NCI-H2081 (cell line): ENCODE data around the gene SCRN2.

Experiments used
- DNase-seq, 2 experiments: peaks; one replicate each; lab custom pipeline; 2025; lab: John Stamatoyannopoulos, UW

SCRN2 gene

DNA sequence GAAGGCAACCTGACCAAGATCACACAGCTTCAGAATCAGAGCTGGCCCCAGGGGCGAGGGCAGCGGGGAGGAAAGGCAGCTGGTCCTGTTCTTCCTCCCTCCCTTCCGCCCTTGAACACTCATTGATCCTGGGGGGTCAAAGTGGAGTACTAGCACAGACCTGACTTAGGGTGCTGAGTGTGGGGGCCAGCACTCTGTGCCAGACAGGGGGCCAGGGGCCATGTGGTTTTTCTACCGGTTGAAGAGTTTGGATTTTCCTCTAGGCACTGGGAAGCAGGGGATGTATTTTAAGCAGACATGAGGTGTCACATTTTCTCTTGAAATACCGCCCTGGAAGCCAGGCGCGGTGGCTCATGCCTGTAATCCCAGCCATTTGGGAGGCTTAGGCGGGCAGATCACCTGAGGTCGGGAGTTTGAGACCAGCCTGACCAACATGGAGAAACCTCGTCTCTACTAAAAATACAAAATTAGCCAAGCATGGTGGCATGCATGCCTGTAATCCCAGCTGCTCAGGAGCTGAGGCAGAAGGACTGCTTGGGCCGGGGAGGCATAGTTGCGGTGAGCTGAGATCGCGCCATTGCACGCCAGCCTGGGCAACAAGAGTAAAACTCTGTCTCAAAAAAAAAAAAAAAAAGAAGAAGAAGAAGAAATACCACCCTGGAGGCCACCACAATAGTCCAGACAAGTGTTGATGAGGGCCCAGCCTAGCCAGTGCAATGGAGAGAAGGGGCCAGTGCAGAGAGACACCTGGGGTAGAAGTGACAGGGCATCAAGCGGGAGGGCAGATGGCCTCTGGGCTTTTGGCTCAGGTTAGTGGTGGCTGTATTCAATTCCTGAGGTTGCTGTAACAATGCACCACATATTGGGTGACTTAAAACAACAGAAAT lies 34.8 kb downstream of the SCRN2 start:
- no peak for DNase-seq

DNA sequence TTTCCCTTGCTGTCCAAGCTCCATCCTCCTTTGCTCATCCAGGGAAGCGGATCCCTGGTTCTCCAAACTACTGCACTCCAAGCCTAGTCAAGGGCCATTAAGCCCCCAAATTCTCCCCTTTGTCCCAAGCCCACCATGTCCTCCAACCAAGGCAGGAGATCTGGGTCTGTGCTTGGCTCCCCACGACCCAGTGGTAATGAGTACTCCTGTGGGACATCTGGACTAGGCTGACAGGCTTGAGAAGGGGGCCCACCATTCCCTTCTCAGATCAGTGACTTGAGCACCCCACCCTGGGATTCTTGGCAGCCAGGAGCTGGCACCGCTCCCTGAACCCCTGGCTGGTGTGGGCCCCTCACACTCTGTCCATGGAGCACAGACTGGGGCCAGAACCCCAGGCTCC lies 36.6 kb downstream of the SCRN2 start:
- no peak for DNase-seq

DNA sequence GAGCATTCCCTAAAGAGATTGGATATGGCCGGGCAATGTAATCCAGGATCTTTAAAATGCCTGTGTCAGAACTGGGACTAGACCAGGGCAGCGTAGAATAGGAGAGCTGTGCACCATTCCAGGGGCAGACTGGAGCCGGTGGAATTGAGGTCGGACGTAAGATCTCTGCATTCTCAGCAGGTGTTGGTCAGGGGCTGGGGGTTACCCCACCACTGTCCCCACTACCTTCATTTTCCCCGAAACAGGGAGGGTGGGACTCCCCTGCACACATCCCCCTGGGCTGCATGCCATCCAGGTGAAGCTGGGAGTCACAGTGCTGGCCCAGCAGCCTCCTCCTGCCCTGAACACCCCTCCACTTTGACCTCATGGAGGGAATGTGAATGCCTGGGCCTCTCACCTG lies 37.3 kb downstream of the SCRN2 start:
- DNase-seq = no peak

DNA sequence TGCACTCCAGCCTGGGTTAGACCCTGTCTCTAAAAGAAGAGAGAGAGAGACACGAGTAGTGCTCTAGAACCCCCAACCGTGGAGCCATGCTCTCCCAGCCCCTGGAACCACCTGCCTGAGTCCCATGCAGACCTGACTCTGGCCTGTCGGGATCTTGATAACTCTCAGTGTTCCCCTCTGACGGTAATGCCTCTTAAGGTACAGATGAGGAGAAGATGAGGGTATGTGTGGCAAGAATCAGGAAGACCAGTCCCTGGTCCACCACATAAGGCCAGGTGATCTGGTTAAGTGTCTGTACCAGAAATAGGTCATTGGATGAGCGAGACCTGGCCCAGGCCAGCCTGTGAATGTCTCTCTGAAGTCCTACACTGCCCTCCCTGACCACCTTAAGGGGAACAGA lies 37.9 kb downstream of the SCRN2 start:
- no peak for DNase-seq

GRCh38 chr17:47802341-47803022 lies 38.6 kb downstream of the SCRN2 start:
- peak; percentile 79 to 88 for DNase-seq

- DNase-seq = no peak
Observed at GRCh38 chr17:47801906-47802305, 39.2 kb downstream of the SCRN2 start.

GRCh38 chr17:47801176-47801765 lies 39.8 kb downstream of the SCRN2 start:
- no peak for DNase-seq

DNA sequence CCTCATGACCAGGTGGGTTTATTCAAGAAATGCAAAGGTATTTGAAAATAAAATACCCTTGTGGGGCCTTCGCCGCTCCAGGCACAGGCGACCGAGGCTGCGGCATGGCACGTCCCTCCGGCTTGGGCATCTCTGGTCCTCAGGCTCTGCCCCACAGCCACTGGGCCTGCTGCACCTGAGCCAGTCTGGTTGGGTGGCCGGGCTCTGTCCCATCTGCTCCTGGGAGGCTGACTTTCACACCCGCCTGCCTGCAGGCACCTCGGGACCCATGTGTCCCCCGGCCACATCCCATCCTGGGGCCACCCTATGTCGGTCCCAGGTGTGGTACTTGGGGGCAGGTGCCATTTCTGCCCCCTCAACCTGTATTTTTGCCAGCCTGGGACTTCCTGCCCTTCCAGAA lies 40.4 kb downstream of the SCRN2 start:
- no peak for DNase-seq

DNA sequence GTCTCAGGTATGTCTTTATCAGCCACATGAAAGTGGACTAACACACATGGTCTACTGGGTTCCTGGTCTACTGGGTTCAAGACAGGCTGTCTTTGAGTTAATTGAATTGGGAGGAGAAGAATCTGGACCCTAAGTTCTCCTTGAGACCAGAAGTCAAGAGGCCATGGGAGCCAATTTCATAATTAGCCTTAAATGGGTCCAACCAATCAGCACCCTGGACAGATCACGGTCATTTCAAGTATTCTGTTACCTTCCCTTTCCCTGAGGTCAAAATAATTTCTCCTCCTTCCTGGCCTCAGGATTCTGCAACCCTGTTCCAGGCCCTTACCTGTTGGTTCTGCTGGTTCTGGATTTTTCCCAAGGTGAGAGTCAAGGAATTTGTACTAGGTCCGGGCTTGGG lies 43.3 kb downstream of the SCRN2 start:
- DNase-seq = no peak

GRCh38 chr17:47792979-47793378 lies 48.1 kb downstream of the SCRN2 start:
- DNase-seq = no peak

- DNase-seq = no peak
Observed at GRCh38 chr17:47792457-47792856, 48.6 kb downstream of the SCRN2 start.

- DNase-seq = no peak
Observed at GRCh38 chr17:47791025-47791424, 50.0 kb downstream of the SCRN2 start.

DNA sequence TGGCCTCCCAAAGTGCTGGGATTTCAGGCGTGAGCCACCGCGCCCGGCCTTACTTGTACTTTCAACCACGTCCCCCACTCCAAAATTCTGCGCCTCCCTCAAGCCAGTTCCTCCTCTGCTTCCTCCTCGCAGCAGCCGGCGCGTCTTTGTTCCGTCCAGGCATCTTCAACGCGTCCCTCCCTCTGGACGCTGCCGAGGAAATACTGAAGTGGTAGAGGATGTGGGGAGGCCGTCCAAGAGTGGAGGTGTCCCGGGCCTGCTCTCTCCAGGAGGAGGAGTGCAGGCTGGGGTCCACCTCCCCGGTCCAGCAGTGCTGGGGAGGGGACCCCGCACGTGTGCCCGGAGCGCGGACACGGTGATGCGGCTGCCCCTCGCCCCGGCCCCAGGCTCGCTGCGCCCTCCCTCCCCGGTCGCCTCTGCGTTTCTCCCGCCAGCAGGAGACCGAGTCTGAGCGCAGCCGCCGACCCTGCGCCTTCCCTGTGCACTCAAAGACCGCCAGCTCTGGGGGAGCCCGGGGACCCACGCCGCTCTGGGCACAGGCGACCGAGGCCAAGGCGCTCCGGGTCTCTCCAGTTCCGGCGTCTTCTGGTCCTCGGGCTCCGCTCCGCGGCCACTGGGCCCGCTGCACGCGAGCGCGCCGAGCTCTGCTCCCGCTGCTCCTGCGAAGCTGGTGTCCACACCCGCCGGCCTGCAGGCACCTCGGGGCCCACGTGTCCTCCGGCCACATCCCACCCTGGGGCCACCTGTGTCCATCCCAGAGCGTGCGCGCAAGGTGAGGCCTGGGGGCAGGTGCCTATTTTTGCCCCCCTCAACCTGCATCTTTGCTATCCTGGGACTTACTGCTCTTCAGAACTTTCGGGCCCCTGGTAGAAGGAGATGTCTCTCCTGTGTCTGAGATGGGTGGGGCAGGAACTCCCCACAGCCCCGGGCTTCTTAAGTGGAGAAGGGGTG lies 51.2 kb downstream of the SCRN2 start:
- DNase-seq = peak; percentile 74 to 84
